HG02759 (cell line): Measurements from ENCODE around the gene CEP350.
"Not testable (repeated sequence)": the region's sequence is repeated elsewhere in the genome, so short reads cannot be mapped to it uniquely, and the experiment has no call there.

ENCODE experiments used
- ATAC-seq: cut with Tn5 transposase; IDR thresholded peaks from one replicate; pipeline ENCODE4 v1.9.1; 2021; ENCODE audit warnings: mild to moderate bottlenecking, moderate library complexity; ENCODE audit not compliant: unreplicated experiment

The CEP350 gene

GRCh38 chr1:179941454-179941853 is 13.2 kb upstream of the CEP350 start:
- ATAC-seq = no peak

GRCh38 chr1:179950651-179951050 is 4.0 kb upstream of the CEP350 start:
- no peak for ATAC-seq

GRCh38 chr1:179951383-179952144 is 3.0 kb upstream of the CEP350 start:
- no peak for ATAC-seq

GRCh38 chr1:179952186-179952585 is 2.4 kb upstream of the CEP350 start:
- ATAC-seq = no peak

- ATAC-seq = peak; percentile 14
Observed at GRCh38 chr1:179953974-179954492, 577 bp upstream of the CEP350 start.

- ATAC-seq = no peak
Observed at GRCh38 chr1:179955287-179955680, 674 bp downstream of the CEP350 start.

- no peak for ATAC-seq
Observed at GRCh38 chr1:179955731-179956130, 1.1 kb downstream of the CEP350 start.

- ATAC-seq = no peak
Observed at GRCh38 chr1:179958359-179958758, 3.7 kb downstream of the CEP350 start.

GRCh38 chr1:179962168-179962567 is 7.6 kb downstream of the CEP350 start:
- not testable (repeated sequence) for ATAC-seq

GRCh38 chr1:179966551-179966950 is 11.9 kb downstream of the CEP350 start:
- ATAC-seq = no peak

- ATAC-seq = no peak
Observed at GRCh38 chr1:179968284-179968993, 13.8 kb downstream of the CEP350 start.

GRCh38 chr1:179968994-179969919 is 14.6 kb downstream of the CEP350 start:
- no peak for ATAC-seq

- no peak for ATAC-seq
Observed at GRCh38 chr1:179969962-179970361, 15.4 kb downstream of the CEP350 start.

- no peak for ATAC-seq
Observed at GRCh38 chr1:179971563-179972496, 17.2 kb downstream of the CEP350 start.

- ATAC-seq = no peak
Observed at GRCh38 chr1:179973198-179974110, 18.8 kb downstream of the CEP350 start.

GRCh38 chr1:179976970-179977651 is 22.5 kb downstream of the CEP350 start:
- no peak for ATAC-seq

GRCh38 chr1:179978199-179979079 is 23.8 kb downstream of the CEP350 start:
- ATAC-seq = no peak
